ENCODE data around the gene GULP1.

- TF ChIP-seq CTCF (IDR thresholded peaks at IDR 0.05; ENCODE audit: low read depth, low read length, poor library complexity, severe bottlenecking), result no peak
- TF ChIP-seq EZH2phosphoT487 (IDR thresholded peaks at IDR 0.05; ENCODE audit: borderline replicate concordance, low read length), result no peak
Observed at GRCh38 chr2:188628989-188629752, 337.5 kb downstream of the GULP1 start.
